Astrocyte of the spinal cord (primary cell): ENCODE data around the gene EDDM3A.

ENCODE experiments used
- DNase-seq: peaks from one replicate; pipeline ENCODE4 v3.0.0; 2011; ENCODE audit warnings: low read depth, low spot score
- H3K4me3 ChIP-seq: 2 replicates; pipeline ENCODE4 v1.5.1; 2011; ENCODE audit warnings: low read depth, mild to moderate bottlenecking, low read length, moderate library complexity
- in situ Hi-C: cut with HindIII; loops from 2 replicates; pipeline ENCODE4 v1.10.0; 2017; ENCODE audit warnings: low sequenced_read_pairs
- TF ChIP-seq, protein P1 (sequence below): IDR thresholded peaks from 2 replicates; pipeline ENCODE4 v1.5.1; 2012; ENCODE audit warnings: low read depth, mild to moderate bottlenecking, low read length, inconsistent platforms

Gene EDDM3A

DNA sequence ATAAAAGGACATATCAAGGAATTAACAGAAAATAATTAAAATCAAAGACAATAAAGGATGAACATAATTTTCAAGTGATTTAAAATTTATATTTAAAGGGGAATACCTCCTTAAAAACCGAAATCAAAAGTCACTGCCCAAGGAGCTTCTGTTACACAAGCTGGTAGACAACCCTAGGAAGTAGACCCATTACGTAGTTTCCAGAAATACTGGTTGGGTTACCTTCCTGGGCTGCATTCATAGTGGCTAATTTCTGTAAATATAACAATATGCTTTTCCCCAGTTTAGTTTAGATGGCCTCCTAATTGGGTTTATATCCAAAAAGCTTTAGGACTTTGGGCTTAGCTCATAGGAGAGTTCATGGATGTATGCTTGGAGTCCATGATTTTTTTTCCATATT lies 2.1 kb upstream of the EDDM3A start:
- in situ Hi-C loops, result no loop called here
- no peak overlapping the region for H3K4me3 ChIP-seq
- no peak for DNase-seq
- TF ChIP-seq, protein P1, sequence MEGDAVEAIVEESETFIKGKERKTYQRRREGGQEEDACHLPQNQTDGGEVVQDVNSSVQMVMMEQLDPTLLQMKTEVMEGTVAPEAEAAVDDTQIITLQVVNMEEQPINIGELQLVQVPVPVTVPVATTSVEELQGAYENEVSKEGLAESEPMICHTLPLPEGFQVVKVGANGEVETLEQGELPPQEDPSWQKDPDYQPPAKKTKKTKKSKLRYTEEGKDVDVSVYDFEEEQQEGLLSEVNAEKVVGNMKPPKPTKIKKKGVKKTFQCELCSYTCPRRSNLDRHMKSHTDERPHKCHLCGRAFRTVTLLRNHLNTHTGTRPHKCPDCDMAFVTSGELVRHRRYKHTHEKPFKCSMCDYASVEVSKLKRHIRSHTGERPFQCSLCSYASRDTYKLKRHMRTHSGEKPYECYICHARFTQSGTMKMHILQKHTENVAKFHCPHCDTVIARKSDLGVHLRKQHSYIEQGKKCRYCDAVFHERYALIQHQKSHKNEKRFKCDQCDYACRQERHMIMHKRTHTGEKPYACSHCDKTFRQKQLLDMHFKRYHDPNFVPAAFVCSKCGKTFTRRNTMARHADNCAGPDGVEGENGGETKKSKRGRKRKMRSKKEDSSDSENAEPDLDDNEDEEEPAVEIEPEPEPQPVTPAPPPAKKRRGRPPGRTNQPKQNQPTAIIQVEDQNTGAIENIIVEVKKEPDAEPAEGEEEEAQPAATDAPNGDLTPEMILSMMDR, result no peak

DNA sequence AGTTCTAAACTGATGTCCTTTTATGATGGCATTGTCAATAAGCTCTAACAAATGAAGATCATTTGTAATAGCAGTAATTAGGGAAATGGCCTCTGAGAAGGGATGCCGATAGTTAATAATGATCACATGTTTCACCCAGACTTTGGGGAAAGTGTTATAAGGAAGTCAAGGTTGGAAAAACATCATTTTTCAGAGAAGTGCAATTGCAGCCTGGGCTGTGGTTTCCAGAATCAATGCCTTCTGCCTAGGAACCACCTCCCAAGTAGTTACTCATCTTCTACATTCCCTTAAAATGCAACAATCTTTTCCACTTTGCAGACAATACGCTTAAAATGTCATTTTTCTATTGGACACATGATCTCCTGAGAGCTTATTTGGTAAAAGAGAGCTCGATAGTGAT lies 879 bp downstream of the EDDM3A start:
- no peak for DNase-seq
- in situ Hi-C loops, result no loop called here
- no peak overlapping the region for H3K4me3 ChIP-seq
- TF ChIP-seq, protein P1, result no peak

DNA sequence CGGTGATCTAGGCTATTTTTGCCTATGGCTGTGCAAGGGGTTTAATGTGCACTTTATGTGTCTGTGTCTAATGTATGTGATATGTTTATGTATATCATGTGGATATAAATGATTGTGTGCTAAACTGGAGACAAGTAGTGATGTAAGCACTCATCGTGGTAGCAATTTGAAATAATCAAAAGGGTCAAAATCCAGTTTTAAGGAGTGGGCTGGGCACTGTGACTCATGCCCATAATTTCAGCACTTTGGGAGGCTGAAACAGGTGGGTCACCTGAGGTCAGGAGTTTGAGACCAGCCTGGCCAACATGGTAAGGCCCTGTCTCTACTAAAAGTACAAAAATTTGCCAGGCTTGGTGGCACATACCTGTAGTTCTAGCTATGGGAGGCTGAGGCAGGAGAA lies 2.8 kb downstream of the EDDM3A start:
- no peak for DNase-seq
- in situ Hi-C loops, result no loop called here
- TF ChIP-seq, protein P1, result no peak
- no peak overlapping the region for H3K4me3 ChIP-seq

DNA sequence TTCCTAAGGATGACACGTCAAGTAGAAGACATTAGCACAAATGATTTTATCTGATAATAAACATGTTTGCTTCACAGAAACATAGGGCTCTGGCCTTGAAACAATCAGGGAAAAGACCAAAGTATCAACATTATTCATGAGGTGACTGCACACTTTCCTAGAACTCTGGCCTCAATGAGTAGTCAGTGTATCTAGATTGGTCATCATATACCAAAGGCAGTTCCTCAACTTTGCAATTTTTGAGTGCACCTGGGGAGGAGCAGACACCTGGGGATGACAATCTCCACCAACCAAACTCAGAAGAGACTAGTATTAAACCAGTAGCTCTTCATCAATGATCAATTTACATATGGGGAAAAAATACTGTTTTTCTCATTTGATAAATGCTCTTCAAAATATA lies 4.5 kb downstream of the EDDM3A start:
- no peak overlapping the region for H3K4me3 ChIP-seq
- no peak for DNase-seq
- TF ChIP-seq, protein P1, result no peak
- in situ Hi-C loops, result no loop called here

DNA sequence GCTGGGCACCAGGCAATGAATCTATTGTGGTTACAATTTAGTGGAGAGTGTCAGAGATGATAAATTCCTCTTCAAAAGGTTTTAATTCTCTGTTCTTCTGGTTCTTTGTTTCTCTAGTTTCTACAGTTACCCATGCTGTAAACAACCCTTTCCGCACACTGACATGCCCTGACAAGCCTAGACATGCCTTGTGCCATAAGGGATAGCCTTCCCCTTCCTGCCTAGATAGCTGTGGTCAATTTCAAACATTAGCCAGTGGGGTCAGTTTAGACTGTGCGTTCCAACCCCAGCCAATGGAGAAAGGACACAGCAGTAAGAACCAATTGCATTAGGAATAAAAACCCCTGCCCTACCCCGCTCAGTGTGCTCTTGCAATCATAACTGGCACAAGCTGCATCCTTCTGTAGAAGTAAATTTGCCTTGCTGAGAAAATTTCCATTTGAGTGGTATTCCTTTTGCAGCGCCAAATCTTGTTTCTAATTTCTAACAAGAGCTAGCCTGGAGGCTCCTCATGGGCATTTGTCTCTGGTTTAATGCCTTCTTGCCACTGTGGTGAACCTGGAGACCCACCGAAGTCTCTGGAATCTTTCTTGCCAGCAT lies 6.4 kb downstream of the EDDM3A start:
- H3K4me3 ChIP-seq, result no peak overlapping the region
- in situ Hi-C loops, result no loop called here
- TF ChIP-seq, protein P1, result no peak
- no peak for DNase-seq

DNA sequence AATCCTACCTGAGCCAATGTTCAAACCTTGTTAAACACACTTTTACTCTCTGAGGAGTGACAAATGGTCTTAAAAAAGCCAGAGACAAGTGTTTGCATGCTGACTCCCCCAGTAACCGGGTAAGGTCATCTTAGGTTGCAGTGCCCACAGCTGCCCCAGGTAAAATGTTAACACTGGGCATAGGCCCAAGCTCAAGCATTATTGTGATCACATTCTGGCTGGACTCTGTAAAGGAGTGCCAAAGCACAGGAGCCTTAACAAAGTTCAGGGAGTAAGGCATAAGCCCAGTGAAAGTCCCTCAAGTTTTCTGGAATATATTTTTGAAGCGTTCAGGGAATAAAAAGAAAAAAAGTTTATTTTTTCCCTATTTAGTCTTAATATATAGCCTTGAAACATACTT lies 8.6 kb downstream of the EDDM3A start:
- H3K4me3 ChIP-seq, result no peak overlapping the region
- TF ChIP-seq, protein P1, result no peak
- in situ Hi-C loops, result no loop called here
- DNase-seq, result no peak

DNA sequence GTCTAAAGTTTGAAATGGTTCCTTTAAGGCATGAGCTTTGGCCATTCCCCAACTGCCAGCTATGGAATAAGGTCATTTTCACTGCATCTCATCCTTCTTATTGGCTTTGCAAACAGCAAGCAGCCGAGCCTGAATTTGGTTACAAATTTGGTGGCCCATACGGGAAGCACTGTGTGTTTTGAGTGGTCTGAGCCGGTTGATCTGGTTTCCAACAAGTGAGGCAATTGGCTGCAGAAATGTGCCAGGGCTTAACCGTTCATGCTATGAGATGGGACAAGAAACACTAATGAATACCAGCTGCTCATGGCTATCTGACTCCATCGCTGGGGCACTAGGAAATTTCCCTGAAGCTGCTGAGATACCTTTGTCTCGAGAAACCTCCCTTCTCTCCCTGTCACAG lies 9.3 kb downstream of the EDDM3A start:
- TF ChIP-seq, protein P1, result no peak
- no peak for DNase-seq
- no peak overlapping the region for H3K4me3 ChIP-seq
- in situ Hi-C loops, result no loop called here
